CMK (cell line): ENCODE results near the gene GALNT9.
"Not testable (repeated sequence)": the region's sequence is repeated elsewhere in the genome, so short reads cannot be mapped to it uniquely, and the experiment has no call there.

Experiments used
- DNase-seq: peaks from one replicate; pipeline ENCODE4 v3.0.0-alpha.2; 2010; ENCODE audit warnings: low read depth

Gene GALNT9

DNA sequence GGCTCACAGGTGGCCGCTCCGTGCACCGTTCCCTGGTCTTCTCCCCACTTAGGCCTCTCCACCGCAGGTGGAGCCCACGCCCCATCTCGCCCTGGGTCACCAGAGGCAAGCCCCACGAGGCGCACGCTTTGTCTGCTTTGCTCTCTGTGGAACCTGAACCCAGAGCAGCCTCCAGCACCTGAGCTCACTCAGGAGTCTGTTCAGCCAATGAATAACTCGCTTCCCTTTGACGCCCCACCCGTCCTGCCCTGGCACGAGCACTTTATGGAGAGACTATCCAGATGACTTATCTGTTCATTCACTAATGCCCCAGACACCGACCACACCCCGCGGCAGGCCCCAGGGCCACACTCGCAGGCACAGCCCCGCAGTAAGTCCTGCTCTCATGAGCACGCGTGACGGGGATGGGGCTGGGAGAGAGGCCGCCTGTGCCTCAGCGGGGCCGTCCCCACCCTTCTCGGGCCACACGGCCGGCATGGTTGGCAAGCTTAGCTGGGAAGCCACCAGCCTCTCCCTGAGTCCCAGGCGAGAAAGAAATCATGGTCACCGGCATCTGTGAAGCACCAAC, 100.1 kb downstream of the GALNT9 start:
- no peak for DNase-seq

- DNase-seq, result no peak
Measured at GRCh38 chr12:132228476-132229192, 100.8 kb downstream of the GALNT9 start.

DNA sequence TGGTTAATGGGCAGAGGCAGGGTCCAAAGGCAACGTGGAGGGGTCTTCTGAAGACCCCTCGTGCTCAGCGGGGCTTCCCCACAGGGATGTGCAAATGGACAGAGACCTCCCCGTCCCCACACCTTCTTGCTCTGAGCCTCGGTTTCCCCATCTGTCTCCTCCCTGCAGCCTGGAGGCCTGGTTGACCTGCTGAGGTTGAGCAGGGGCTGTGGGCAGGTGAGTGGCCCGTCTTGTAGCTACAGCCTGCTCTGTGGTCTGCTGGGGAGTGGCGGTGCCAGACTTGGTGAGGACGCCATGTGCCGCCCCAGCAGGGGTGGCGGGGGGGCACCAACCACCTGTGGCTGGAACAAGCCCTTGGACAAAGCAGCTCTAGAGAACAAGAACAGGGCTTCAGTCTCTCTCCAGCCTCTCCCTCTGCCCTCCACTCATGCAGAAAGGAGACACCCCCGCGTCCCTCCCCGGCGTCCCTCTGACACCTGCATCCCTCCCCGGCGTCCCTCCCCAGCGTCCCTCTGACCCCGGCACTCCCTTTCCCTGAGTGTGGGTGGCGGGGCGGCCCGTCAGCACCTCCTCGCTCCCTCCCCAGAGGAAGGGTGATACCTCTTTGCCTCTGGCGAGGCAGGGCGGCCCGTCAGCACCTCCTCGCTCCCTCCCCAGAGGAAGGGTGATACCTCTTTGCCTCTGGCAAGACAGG, 101.5 kb downstream of the GALNT9 start:
- no peak for DNase-seq

- no peak for DNase-seq
Measured at GRCh38 chr12:132227118-132227517, 102.3 kb downstream of the GALNT9 start.

- no peak for DNase-seq
Measured at GRCh38 chr12:132226604-132227003, 102.8 kb downstream of the GALNT9 start.

DNA sequence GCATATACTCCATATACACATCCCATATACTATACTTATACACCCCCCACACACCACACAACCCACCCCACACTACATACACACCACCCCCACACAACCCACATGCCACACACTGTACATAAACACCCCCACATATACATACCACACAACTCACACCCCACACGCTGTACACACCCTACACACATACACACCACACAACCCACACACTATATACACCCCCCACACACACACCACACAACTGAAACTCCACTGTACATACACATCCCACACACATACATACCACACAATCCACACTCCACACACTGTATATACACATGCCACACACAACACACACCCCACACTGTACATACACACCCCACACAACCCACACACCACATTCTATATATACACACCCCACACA, 104.2 kb downstream of the GALNT9 start:
- DNase-seq, result no peak

DNA sequence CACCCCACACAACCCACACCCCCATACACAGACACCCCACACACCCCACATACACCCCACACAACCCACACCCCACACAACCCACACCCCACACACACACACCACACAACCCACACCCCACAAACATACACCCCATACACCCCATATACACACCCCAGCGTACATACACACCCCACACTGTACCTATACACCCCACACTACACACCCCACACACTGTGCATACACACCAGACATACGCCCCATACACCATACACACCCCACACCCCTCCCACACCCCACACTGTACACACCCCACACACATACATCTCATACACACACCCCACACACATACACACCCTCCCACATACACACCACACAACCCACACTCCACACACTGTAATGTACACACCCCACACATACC, 104.9 kb downstream of the GALNT9 start:
- no peak for DNase-seq

DNA sequence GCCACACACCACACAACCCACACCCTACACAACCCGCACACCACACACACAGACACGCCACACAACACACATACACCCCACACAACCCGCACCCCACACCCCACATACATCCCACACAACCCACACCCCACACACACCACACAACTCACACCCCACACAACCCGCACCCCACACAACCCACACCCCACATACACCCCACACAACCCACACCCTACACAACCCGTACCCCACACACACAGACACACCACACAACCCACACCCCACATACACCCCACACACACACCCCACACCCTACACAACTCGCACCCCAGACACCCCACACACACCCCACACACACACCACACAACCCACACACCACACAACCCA, 106.6 kb downstream of the GALNT9 start:
- DNase-seq, result no peak

- DNase-seq, result no peak
Measured at GRCh38 chr12:132222096-132222807, 107.1 kb downstream of the GALNT9 start.

DNA sequence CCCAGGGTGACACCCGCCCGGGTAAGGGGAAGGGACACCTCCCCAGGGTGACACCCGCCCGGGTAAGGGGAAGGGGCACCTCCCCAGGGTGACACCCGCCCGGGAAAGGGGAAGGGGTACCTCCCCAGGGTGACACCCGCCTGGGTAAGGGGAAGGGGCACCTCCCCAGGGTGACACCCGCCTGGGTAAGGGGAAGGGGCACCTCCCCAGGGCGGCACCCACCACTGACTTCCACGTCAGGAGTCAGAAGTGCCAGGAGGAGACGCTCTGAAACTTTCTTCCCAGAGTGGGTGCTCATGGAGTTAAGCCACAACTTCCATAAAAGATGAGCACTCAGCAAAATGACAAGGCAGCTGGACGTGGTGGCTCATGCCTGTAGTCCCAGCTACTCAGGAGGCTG, 109.6 kb downstream of the GALNT9 start:
- not testable (repeated sequence) for DNase-seq

DNA sequence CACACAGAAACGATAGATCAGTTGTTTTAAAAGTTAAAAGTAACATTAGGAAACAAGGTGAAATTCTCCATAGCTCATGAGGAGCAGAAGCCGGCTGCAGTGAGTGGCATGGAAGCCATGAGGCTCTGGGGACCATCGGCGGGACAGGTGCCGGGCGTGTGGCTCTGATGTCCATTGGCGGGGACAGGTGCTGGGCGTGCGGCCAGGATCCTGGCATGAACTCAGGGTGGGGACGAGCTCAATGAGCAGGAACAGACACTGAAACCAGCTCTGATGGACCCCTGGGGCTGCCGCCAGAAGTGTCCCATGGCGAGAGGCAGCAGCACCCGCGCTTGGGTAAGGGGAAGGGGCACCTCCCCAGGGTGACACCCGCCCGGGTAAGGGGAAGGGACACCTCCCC, 110.1 kb downstream of the GALNT9 start:
- DNase-seq, result no peak

- no peak for DNase-seq
Measured at GRCh38 chr12:132218915-132219314, 110.5 kb downstream of the GALNT9 start.

DNA sequence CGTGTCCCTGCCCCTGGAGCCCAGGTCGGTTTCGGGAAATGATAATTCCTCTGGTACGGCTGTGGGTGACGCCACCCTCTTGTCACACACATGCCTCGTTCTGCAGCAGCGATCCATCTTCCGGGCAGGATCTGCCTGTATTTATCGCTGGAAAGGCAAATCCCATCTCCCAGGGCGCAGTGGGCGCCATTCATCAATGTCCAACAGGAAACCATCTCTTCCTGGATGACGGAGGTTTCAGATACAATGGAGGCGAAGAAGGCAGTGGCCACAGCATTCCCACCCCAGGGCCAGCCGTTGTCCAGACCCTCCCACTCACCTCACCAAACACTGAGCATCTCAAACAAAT, 110.9 kb downstream of the GALNT9 start:
- DNase-seq, result no peak

GRCh38 chr12:132217800-132218526, 111.4 kb downstream of the GALNT9 start:
- no peak for DNase-seq

DNA sequence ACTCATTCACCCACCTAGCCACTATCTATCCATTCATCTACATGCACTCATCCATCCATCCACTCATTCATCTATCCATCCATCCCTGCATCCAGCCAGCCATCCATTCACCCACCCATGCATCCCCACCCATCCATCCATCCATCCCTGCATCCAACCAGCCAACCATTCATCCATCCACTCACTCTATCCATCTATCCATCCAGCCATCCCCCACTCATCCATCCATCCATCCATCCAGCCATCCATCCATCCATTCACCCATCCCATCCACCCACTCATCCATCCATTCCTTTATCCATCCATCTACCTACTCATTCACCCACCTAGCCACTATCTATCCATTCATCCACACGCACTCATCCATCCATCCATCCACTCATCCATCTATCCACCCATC, 112.0 kb downstream of the GALNT9 start:
- no peak for DNase-seq

GRCh38 chr12:132216354-132216987, 112.9 kb downstream of the GALNT9 start:
- DNase-seq, result no peak

- DNase-seq, result no peak
Measured at GRCh38 chr12:132215299-132215989, 113.9 kb downstream of the GALNT9 start.

GRCh38 chr12:132214891-132215290, 114.5 kb downstream of the GALNT9 start:
- DNase-seq, result no peak

- no peak for DNase-seq
Measured at GRCh38 chr12:132214161-132214476, 115.3 kb downstream of the GALNT9 start.

- no peak for DNase-seq
Measured at GRCh38 chr12:132213359-132214160, 115.8 kb downstream of the GALNT9 start.

- DNase-seq, result no peak
Measured at GRCh38 chr12:132211816-132212215, 117.6 kb downstream of the GALNT9 start.
